HCT116 (cell line): Measurements from ENCODE around the gene RAET1E. TPM values are rescaled to one million over a fixed set of nuclear protein-coding genes. Genes with fewer than 3 reads are reported as not detected.

Source experiments
- ATAC-seq: fragments of 200-7000 bp; cut with Tn5 transposase; 2 replicates; pipeline ENCODE4 v1.9.1; 2020; ENCODE audit warnings: mild to moderate bottlenecking, moderate library complexity
- BruUV-seq: library from RNA; stranded (reverse); fragments of 400-500 nt; replicated peaks from 2 replicates; lab custom pipeline; 2021; lab: Mats Ljungman, UMichigan
- CTCF ChIA-PET: fragments of 300-600 bp; sonication (Branson Sonifier 250); formaldehyde crosslinking; loops from one replicate; lab custom pipeline; 2021; ENCODE audit warnings: antibody characterized with exemption; lab: Charles Lee
- POLR2A ChIA-PET: fragments of 300-600, 350-600 bp; sonication (Branson Sonifier 250); formaldehyde crosslinking; loops from one replicate; lab custom pipeline; 2021; ENCODE audit warnings: antibody characterized with exemption; lab: Charles Lee
- RAD21 ChIA-PET, 2 experiments: fragments of 300-600 bp; sonication (Branson Sonifier 250); formaldehyde crosslinking; loops; one replicate each; lab custom pipeline; 2023; ENCODE audit warnings: low total read pairs in 2 of 2; ENCODE audit not compliant: uncharacterized antibody in 2 of 2, unreplicated experiment in 2 of 2, low non-redundant PET in 1 of 2; lab: Charles Lee
- DNase-seq: peaks from one replicate; pipeline ENCODE4 v3.0.0-alpha.2; 2010; ENCODE audit warnings: low read depth, low spot score
- H2AFZ ChIP-seq: fragments of 200-600 bp; shearing (Covaris generic), sonication (generic); 2 replicates; pipeline ENCODE4 v1.6.1; 2017; ENCODE audit warnings: low read depth, mixed run types, mixed read lengths, antibody characterized with exemption, low read length; ENCODE audit not compliant: poor library complexity, severe bottlenecking
- H3K27ac ChIP-seq: 2 replicates; pipeline ENCODE4 v1.5.1; 2012; ENCODE audit warnings: low read depth, low read length
- H3K27me3 ChIP-seq: fragments of 200-600 bp; sonication (generic); 2 replicates; pipeline ENCODE4 v1.6.1; 2016; ENCODE audit warnings: mixed run types, low read length, mixed read lengths; ENCODE audit not compliant: insufficient read depth
- H3K36me3 ChIP-seq, 2 experiments: fragments of 200-500 bp in 1 of 2; fragments of 200-600 bp in 1 of 2; sonication (Bioruptor generic) in 1 of 2; sonication (generic) in 1 of 2; 2 replicates each; pipeline versions ENCODE4 v1.5.1 to v1.6.1; 2014 to 2016; ENCODE audit warnings: low read length in 2 of 2, inconsistent platforms in 1 of 2, mixed read lengths in 1 of 2, mixed run types in 1 of 2; ENCODE audit not compliant: insufficient read depth in 2 of 2, control insufficient read depth in 1 of 2
- H3K4me1 ChIP-seq, 2 experiments: fragments of 200-600 bp in 1 of 2; sonication (generic) in 1 of 2; 2 replicates each; pipeline versions ENCODE4 v1.5.1 to v1.6.1; 2012 to 2017; ENCODE audit warnings: low read length in 2 of 2, inconsistent platforms in 1 of 2, mild to moderate bottlenecking in 1 of 2, mixed read lengths in 1 of 2, mixed run types in 1 of 2, moderate library complexity in 1 of 2; ENCODE audit not compliant: insufficient read depth in 2 of 2, control insufficient read depth in 1 of 2
- H3K4me2 ChIP-seq: fragments of 200-600 bp; sonication (generic); 2 replicates; pipeline ENCODE4 v1.6.1; 2017; ENCODE audit warnings: mixed run types, low read length, mixed read lengths
- H3K4me3 ChIP-seq, 2 experiments: fragments of 200-600 bp in 1 of 2; sonication (generic) in 1 of 2; replicated peaks in 1 of 2; 2 replicates each; pipeline ENCODE4 v1.5.1; 2011 to 2016; ENCODE audit warnings: low read length in 2 of 2, control low read depth in 1 of 2, low read depth in 1 of 2, mild to moderate bottlenecking in 1 of 2, mixed read lengths in 1 of 2, mixed run types in 1 of 2
- H3K79me2 ChIP-seq: fragments of 200-600 bp; sonication (generic); 2 replicates; pipeline ENCODE4 v1.6.1; 2017; ENCODE audit warnings: mild to moderate bottlenecking, mixed run types, low read length, moderate library complexity, mixed read lengths; ENCODE audit not compliant: insufficient read depth
- H3K9ac ChIP-seq: fragments of 200-600 bp; sonication (generic); 2 replicates; pipeline ENCODE4 v1.6.1; 2016; ENCODE audit warnings: low read length, mixed read lengths
- H3K9me2 ChIP-seq: fragments of 200-600 bp; sonication (generic), shearing (Covaris generic); 2 replicates; pipeline ENCODE4 v1.6.1; 2017; ENCODE audit warnings: mixed run types, mild to moderate bottlenecking, moderate library complexity; ENCODE audit not compliant: insufficient read depth
- H3K9me3 ChIP-seq, 2 experiments: fragments of 200-500 bp in 1 of 2; fragments of 200-600 bp in 1 of 2; sonication (Bioruptor generic) in 1 of 2; sonication (generic) in 1 of 2; 2 replicates each; pipeline ENCODE4 v1.6.1; 2014 to 2017; ENCODE audit warnings: low read length in 2 of 2, mixed read lengths in 2 of 2, inconsistent platforms in 1 of 2, low read depth in 1 of 2, mild to moderate bottlenecking in 1 of 2, mixed run types in 1 of 2, moderate library complexity in 1 of 2; ENCODE audit not compliant: control insufficient read depth in 1 of 2, insufficient read depth in 1 of 2
- H4K20me1 ChIP-seq: fragments of 200-600 bp; sonication (generic), shearing (Covaris generic); 2 replicates; pipeline ENCODE4 v1.6.1; 2017; ENCODE audit warnings: mixed run types, mild to moderate bottlenecking, moderate library complexity; ENCODE audit not compliant: insufficient read depth
- ATF3 ChIP-seq: IDR thresholded peaks from 2 replicates; pipeline ENCODE4 v1.6.1; 2012
- CBX3 ChIP-seq: IDR thresholded peaks from 2 replicates; pipeline ENCODE4 v1.6.1; 2012; ENCODE audit warnings: low read depth
- CEBPB ChIP-seq: IDR thresholded peaks from 2 replicates; pipeline ENCODE4 v1.6.1; 2012; ENCODE audit warnings: low read depth
- EGR1 ChIP-seq: IDR thresholded peaks from 2 replicates; pipeline ENCODE4 v1.6.1; 2012; ENCODE audit warnings: low read depth
- ELF1 ChIP-seq: IDR thresholded peaks from 2 replicates; pipeline ENCODE4 v1.6.1; 2012; ENCODE audit warnings: low read depth, borderline replicate concordance
- EZH2 ChIP-seq: fragments of 200-600 bp; sonication (generic); IDR thresholded peaks from 2 replicates; pipeline ENCODE4 v1.6.1; 2017; ENCODE audit warnings: antibody characterized with exemption, mixed run types
- EZH2phosphoT487 ChIP-seq: fragments of 200-600 bp; IDR thresholded peaks from 2 replicates; pipeline ENCODE4 v1.6.1; 2018; ENCODE audit warnings: antibody characterized with exemption, borderline replicate concordance
- JUND ChIP-seq: IDR thresholded peaks from 2 replicates; pipeline ENCODE4 v1.6.1; 2012
- POLR2A ChIP-seq: IDR thresholded peaks from 2 replicates; pipeline ENCODE4 v1.7.0; 2011; ENCODE audit warnings: borderline replicate concordance; ENCODE audit not compliant: insufficient read depth, insufficient read length; ENCODE audit errors: extremely low read depth
- POLR2AphosphoS5 ChIP-seq: IDR thresholded peaks from 2 replicates; pipeline ENCODE4 v1.6.1; 2011; ENCODE audit warnings: mild to moderate bottlenecking, low read depth, low read length, moderate library complexity
- RAD21 ChIP-seq: IDR thresholded peaks from 2 replicates; pipeline ENCODE4 v1.6.1; 2012; ENCODE audit warnings: low read depth, mild to moderate bottlenecking
- SIN3A ChIP-seq: IDR thresholded peaks from 2 replicates; pipeline ENCODE4 v1.6.1; 2012; ENCODE audit warnings: low read depth
- YY1 ChIP-seq: IDR thresholded peaks from 2 replicates; pipeline ENCODE4 v1.6.1; 2011; ENCODE audit warnings: low read length, low read depth, moderate library complexity, mild to moderate bottlenecking; ENCODE audit not compliant: insufficient replicate concordance; ENCODE audit errors: extremely low read depth
- ZFX ChIP-seq: fragments of 450-650 bp; IDR thresholded peaks from 2 replicates; pipeline ENCODE4 v1.6.1; 2017
- ZNF274 ChIP-seq: fragments of 200-500 bp; sonication (Bioruptor generic); IDR thresholded peaks from 2 replicates; pipeline ENCODE4 v1.6.1; 2014; ENCODE audit warnings: mild to moderate bottlenecking, low read depth, low read length, inconsistent platforms
- intact Hi-C: fragments of 100-400 bp; cut with micrococcal nuclease; formaldehyde crosslinking; loops from 2 replicates; pipeline ENCODE4 v1.10.0; 2022
- total RNA-seq: library from RNA; stranded (reverse); gene quantifications from one replicate; pipeline ENCODE4 v1.2.1, GENCODE V29; 2021; ENCODE audit not compliant: unreplicated experiment

The RAET1E gene
- total RNA-seq, 1 experiment from 2014 or later, result 3.9 TPM

GRCh38 chr6:149876241-149876933, 21.5 kb downstream of the RAET1E start:
- BruUV-seq, result no TSS peak
- Histone ChIP-seq H2AFZ (no peak overlapping the region), H3K27ac (no peak overlapping the region), H3K36me3 (no peaks in the 10 kb centered on the region), H3K9me3 (no peaks in the 10 kb centered on the region; a peak in 1 of 4 replicates), H3K4me1 (no peaks in the 10 kb centered on the region), H3K79me2 (no peaks in the 10 kb centered on the region), H3K27me3 (no peaks in the 10 kb centered on the region), H3K4me3 (no peak overlapping the region), H4K20me1 (no peaks in the 10 kb centered on the region), H3K9me2 (no peaks in the 10 kb centered on the region)
- ChIA-PET CTCF (no interaction called here), RAD21 (no interaction called here)
- intact Hi-C loops, result no loop called here
- DNase-seq, result no peak
- TF ChIP-seq ELF1, result no peak
- no peak for TF ChIP-seq EZH2phosphoT487
- TF ChIP-seq JUND, result no peak
- TF ChIP-seq, all 23 proteins: peak for 0
- no peak for ATAC-seq
- no peak overlapping the region for H3K4me2 ChIP-seq
- POLR2A ChIA-PET, result no interaction called here
- no peak overlapping the region for H3K9ac ChIP-seq

GRCh38 chr6:149872233-149872632, 25.7 kb downstream of the RAET1E start:
- ChIA-PET CTCF (no interaction called here), POLR2A (no interaction called here), RAD21 (no interaction called here)
- no peaks in the 10 kb centered on the region for H3K79me2 ChIP-seq
- TF ChIP-seq ATF3, result no peak
- TF ChIP-seq EZH2phosphoT487, result no peak
- no peak for TF ChIP-seq JUND
- no peak for TF ChIP-seq POLR2A
- TF ChIP-seq RAD21, result no peak
- no peak for TF ChIP-seq EZH2
- no peak for TF ChIP-seq SIN3A
- TF ChIP-seq CBX3, result no peak
- TF ChIP-seq ZNF274, result no peak
- no peak for TF ChIP-seq EGR1
- no peak for TF ChIP-seq CEBPB
- TF ChIP-seq ZFX, result no peak
- TF ChIP-seq YY1, result no peak
- no peak for TF ChIP-seq POLR2AphosphoS5
- no TSS peak for BruUV-seq
- H3K27me3 ChIP-seq, result no peaks in the 10 kb centered on the region
- no peak overlapping the region for H3K4me3 ChIP-seq
- no peak overlapping the region for H3K27ac ChIP-seq
- peaks cover 0 to 14% of the 10 kb centered on the region in 2 experiments; a peak in 2 of 4 replicates for H3K4me1 ChIP-seq
- H3K36me3 ChIP-seq, result no peaks in the 10 kb centered on the region
- H3K9ac ChIP-seq, result no peak overlapping the region
- ATAC-seq, result no peak
- no peak for DNase-seq
- no peak overlapping the region for H3K4me2 ChIP-seq
- no peaks in the 10 kb centered on the region for H4K20me1 ChIP-seq
- no peaks in the 10 kb centered on the region; a peak in 1 of 4 replicates for H3K9me3 ChIP-seq
- intact Hi-C loops, result no loop called here
- H3K9me2 ChIP-seq, result no peaks in the 10 kb centered on the region
- no peak overlapping the region for H2AFZ ChIP-seq
